ENCODE results near the gene ABTB2.
A peak's percentile ranks its signal among the peaks of the same experiment; 100 is the strongest.
"Not testable (repeated sequence)": the region's sequence is repeated elsewhere in the genome, so short reads cannot be mapped to it uniquely, and the experiment has no call there.

Gene ABTB2

GRCh38 chr11:34182425-34182824 is 175.4 kb downstream of the ABTB2 start:
- TF ChIP-seq JUND (IDR thresholded peaks at IDR 0.05; ENCODE audit: low read depth): no peak

GRCh38 chr11:34181856-34182405 is 175.9 kb downstream of the ABTB2 start:
- TF ChIP-seq JUND (IDR thresholded peaks at IDR 0.05; ENCODE audit: low read depth): no peak
- no peak for DNase-seq (ENCODE audit: low read depth in 1 of 2, low spot score in 1 of 2)
- in situ Hi-C loops (cut with HindIII; ENCODE audit: low pct_unique_long_range_greater_than_20kb, low sequenced_read_pairs): no loop called here

More at GRCh38 chr11:34182425-34182824, 175.4 kb downstream of the ABTB2 start:
- in situ Hi-C loops (cut with HindIII; ENCODE audit: low pct_unique_long_range_greater_than_20kb, low sequenced_read_pairs): no loop called here
- no peak for DNase-seq (ENCODE audit: low read depth in 1 of 2, low spot score in 1 of 2)

GRCh38 chr11:34181251-34181650 is 176.6 kb downstream of the ABTB2 start:
- no peak for TF ChIP-seq JUND (IDR thresholded peaks at IDR 0.05; ENCODE audit: low read depth)
- no peak for DNase-seq (ENCODE audit: low read depth in 1 of 2, low spot score in 1 of 2)
- in situ Hi-C loops (cut with HindIII; ENCODE audit: low pct_unique_long_range_greater_than_20kb, low sequenced_read_pairs): no loop called here

GRCh38 chr11:34180814-34181165 is 177.0 kb downstream of the ABTB2 start:
- in situ Hi-C loops (cut with HindIII; ENCODE audit: low pct_unique_long_range_greater_than_20kb, low sequenced_read_pairs); DNase-seq (ENCODE audit: low read depth in 1 of 2, low spot score in 1 of 2): not testable (repeated sequence)

- DNase-seq (ENCODE audit: low read depth in 1 of 2, low spot score in 1 of 2): no peak
- no peak for TF ChIP-seq JUND (IDR thresholded peaks at IDR 0.05; ENCODE audit: low read depth)
- in situ Hi-C loops (cut with HindIII; ENCODE audit: low pct_unique_long_range_greater_than_20kb, low sequenced_read_pairs): no loop called here
Measured at GRCh38 chr11:34180040-34180813, 177.6 kb downstream of the ABTB2 start.

- DNase-seq (ENCODE audit: low read depth in 1 of 2, low spot score in 1 of 2): no peak
- in situ Hi-C loops (cut with HindIII; ENCODE audit: low pct_unique_long_range_greater_than_20kb, low sequenced_read_pairs): no loop called here
- TF ChIP-seq JUND (IDR thresholded peaks at IDR 0.05; ENCODE audit: low read depth): no peak
Measured at GRCh38 chr11:34179026-34179675, 178.7 kb downstream of the ABTB2 start.

GRCh38 chr11:34178209-34178821 is 179.5 kb downstream of the ABTB2 start:
- in situ Hi-C loops (cut with HindIII; ENCODE audit: low pct_unique_long_range_greater_than_20kb, low sequenced_read_pairs): no loop called here
- no peak for DNase-seq (ENCODE audit: low read depth in 1 of 2, low spot score in 1 of 2)
- no peak for TF ChIP-seq JUND (IDR thresholded peaks at IDR 0.05; ENCODE audit: low read depth)

GRCh38 chr11:34176751-34177209 is 181.0 kb downstream of the ABTB2 start:
- in situ Hi-C loops (cut with HindIII; ENCODE audit: low pct_unique_long_range_greater_than_20kb, low sequenced_read_pairs): no loop called here
- no peak for TF ChIP-seq JUND (IDR thresholded peaks at IDR 0.05; ENCODE audit: low read depth)
- peak in 1 of 2 experiments; percentile 30 for DNase-seq (ENCODE audit: low read depth in 1 of 2, low spot score in 1 of 2)

- no peak for TF ChIP-seq JUND (IDR thresholded peaks at IDR 0.05; ENCODE audit: low read depth)
- no peak for DNase-seq (ENCODE audit: low read depth in 1 of 2, low spot score in 1 of 2)
- in situ Hi-C loops (cut with HindIII; ENCODE audit: low pct_unique_long_range_greater_than_20kb, low sequenced_read_pairs): no loop called here
Measured at GRCh38 chr11:34175284-34176019, 182.4 kb downstream of the ABTB2 start.

GRCh38 chr11:34174412-34175041 is 183.3 kb downstream of the ABTB2 start:
- peak; percentile 83 to 93 for DNase-seq (ENCODE audit: low read depth in 1 of 2, low spot score in 1 of 2)
- in situ Hi-C loops (cut with HindIII; ENCODE audit: low pct_unique_long_range_greater_than_20kb, low sequenced_read_pairs): no loop called here
- TF ChIP-seq JUND (IDR thresholded peaks at IDR 0.05; ENCODE audit: low read depth): no peak

GRCh38 chr11:34173050-34173449 is 184.8 kb downstream of the ABTB2 start:
- DNase-seq (ENCODE audit: low read depth in 1 of 2, low spot score in 1 of 2): no peak
- in situ Hi-C loops (cut with HindIII; ENCODE audit: low pct_unique_long_range_greater_than_20kb, low sequenced_read_pairs): no loop called here
- TF ChIP-seq JUND (IDR thresholded peaks at IDR 0.05; ENCODE audit: low read depth): no peak

- TF ChIP-seq JUND (IDR thresholded peaks at IDR 0.05; ENCODE audit: low read depth): no peak
- in situ Hi-C loops (cut with HindIII; ENCODE audit: low pct_unique_long_range_greater_than_20kb, low sequenced_read_pairs): no loop called here
- no peak for DNase-seq (ENCODE audit: low read depth in 1 of 2, low spot score in 1 of 2)
Measured at GRCh38 chr11:34169686-34170085, 188.1 kb downstream of the ABTB2 start.
